H9 (cell line): Measurements from ENCODE around the gene IGF2BP3. TPM values are rescaled to one million over a fixed set of nuclear protein-coding genes. Genes with fewer than 3 reads are reported as not detected.
A peak's percentile ranks its signal among the peaks of the same experiment; 100 is the strongest.

Source experiments
- DNase-seq: peaks from one replicate; pipeline ENCODE4 v3.0.0-alpha.2; 2017
- H2AFZ ChIP-seq: one replicate; pipeline ENCODE4 v1.6.1; 2013; ENCODE audit warnings: mild to moderate bottlenecking, low read length, control low read depth, moderate library complexity
- H2AK5ac ChIP-seq: 2 replicates; pipeline ENCODE4 v1.6.1; 2013; ENCODE audit warnings: low read length, control low read depth, mixed read lengths; ENCODE audit not compliant: insufficient read length
- H2BK120ac ChIP-seq: one replicate; pipeline ENCODE4 v1.6.1; 2013; ENCODE audit warnings: low read depth, mild to moderate bottlenecking, low read length, control low read depth, inconsistent platforms; ENCODE audit not compliant: poor library complexity, severe bottlenecking
- H2BK12ac ChIP-seq: 2 replicates; pipeline ENCODE4 v1.6.1; 2013; ENCODE audit warnings: low read length, control low read depth, mixed read lengths, low read depth; ENCODE audit not compliant: insufficient read length
- H2BK15ac ChIP-seq: 2 replicates; pipeline ENCODE4 v1.6.1; 2013; ENCODE audit warnings: low read depth, low read length, control low read depth
- H2BK20ac ChIP-seq: one replicate; pipeline ENCODE4 v1.6.1; 2013; ENCODE audit warnings: low read depth, mild to moderate bottlenecking, low read length, control low read depth, inconsistent platforms; ENCODE audit not compliant: poor library complexity, severe bottlenecking
- H2BK5ac ChIP-seq: 2 replicates; pipeline ENCODE4 v1.6.1; 2013; ENCODE audit warnings: low read length, control low read depth, mixed read lengths; ENCODE audit not compliant: insufficient read length
- H3K14ac ChIP-seq: 2 replicates; pipeline ENCODE4 v1.6.1; 2013; ENCODE audit warnings: low read length, control low read depth; ENCODE audit not compliant: insufficient read depth
- H3K18ac ChIP-seq: 2 replicates; pipeline ENCODE4 v1.6.1; 2013; ENCODE audit warnings: low read depth, mild to moderate bottlenecking, mixed read lengths, low read length, control low read depth; ENCODE audit not compliant: insufficient read length
- H3K23ac ChIP-seq: 2 replicates; pipeline ENCODE4 v1.6.1; 2013; ENCODE audit warnings: low read length, control low read depth, mixed read lengths, low read depth; ENCODE audit not compliant: insufficient read length
- H3K23me2 ChIP-seq: 2 replicates; pipeline ENCODE4 v1.6.1; 2013; ENCODE audit warnings: low read depth, mild to moderate bottlenecking, mixed read lengths, low read length, control low read depth; ENCODE audit not compliant: insufficient read length, poor library complexity, severe bottlenecking
- H3K27ac ChIP-seq: 2 replicates; pipeline ENCODE4 v1.5.1; 2013; ENCODE audit warnings: low read length, control low read depth, mixed read lengths, low read depth; ENCODE audit not compliant: insufficient read length
- H3K27me3 ChIP-seq: 2 replicates; pipeline ENCODE4 v1.6.1; 2013; ENCODE audit warnings: low read length, control low read depth, inconsistent platforms; ENCODE audit not compliant: insufficient read depth
- H3K4ac ChIP-seq: 2 replicates; pipeline ENCODE4 v1.6.1; 2013; ENCODE audit warnings: low read depth, mild to moderate bottlenecking, control low read depth, inconsistent platforms, low read length, moderate library complexity
- H3K4me1 ChIP-seq: 2 replicates; pipeline ENCODE4 v1.6.1; 2013; ENCODE audit warnings: low read length, control low read depth, inconsistent platforms; ENCODE audit not compliant: insufficient read depth
- H3K4me2 ChIP-seq: 2 replicates; pipeline ENCODE4 v1.6.1; 2013; ENCODE audit warnings: low read length, control low read depth, mixed read lengths; ENCODE audit not compliant: insufficient read length, insufficient read depth
- H3K56ac ChIP-seq: 2 replicates; pipeline ENCODE4 v1.6.1; 2013; ENCODE audit warnings: low read depth, mild to moderate bottlenecking, mixed read lengths, low read length, control low read depth; ENCODE audit not compliant: insufficient read length
- H3K79me1 ChIP-seq: 2 replicates; pipeline ENCODE4 v1.6.1; 2013; ENCODE audit warnings: low read depth, mild to moderate bottlenecking, moderate library complexity, low read length, control low read depth, inconsistent platforms; ENCODE audit not compliant: insufficient read depth, poor library complexity, severe bottlenecking
- H3K79me2 ChIP-seq: 2 replicates; pipeline ENCODE4 v1.6.1; 2013; ENCODE audit warnings: low read length, control low read depth, inconsistent platforms; ENCODE audit not compliant: insufficient read depth
- H3K9ac ChIP-seq: 2 replicates; pipeline ENCODE4 v1.6.1; 2013; ENCODE audit warnings: low read length, control low read depth, mixed read lengths; ENCODE audit not compliant: insufficient read length; ENCODE audit errors: extremely low read depth
- H3K9me3 ChIP-seq: one replicate; pipeline ENCODE4 v1.6.1; 2013; ENCODE audit warnings: low read depth, low read length, inconsistent platforms; ENCODE audit not compliant: control insufficient read depth
- H3T11ph ChIP-seq: one replicate; pipeline ENCODE4 v1.6.1; 2013; ENCODE audit warnings: mild to moderate bottlenecking, low read length, control low read depth, inconsistent platforms
- H4K20me1 ChIP-seq: one replicate; pipeline ENCODE4 v1.6.1; 2013; ENCODE audit not compliant: control insufficient read depth, insufficient read length, insufficient read depth
- H4K5ac ChIP-seq: 2 replicates; pipeline ENCODE4 v1.6.1; 2013; ENCODE audit warnings: low read depth, mild to moderate bottlenecking, mixed read lengths, low read length, control low read depth; ENCODE audit not compliant: insufficient read length
- H4K8ac ChIP-seq: replicated peaks from 2 replicates; pipeline ENCODE4 v1.6.1; 2013; ENCODE audit warnings: low read length, control low read depth, mixed read lengths, low read depth; ENCODE audit not compliant: insufficient read length
- H4K91ac ChIP-seq: 2 replicates; pipeline ENCODE4 v1.6.1; 2013; ENCODE audit warnings: low read depth, mild to moderate bottlenecking, moderate library complexity, mixed read lengths, low read length, control low read depth; ENCODE audit not compliant: insufficient read length
- H3K27ac Mint-ChIP-seq, 3 experiments: 2 replicates in 2 of 3; 3 replicates in 1 of 3; pipeline ENCODE4 v1.8.0; 2020 to 2021; ENCODE audit warnings: mixed read lengths in 3 of 3, mild to moderate bottlenecking in 1 of 3, moderate library complexity in 1 of 3
- H3K27me3 Mint-ChIP-seq: 2 replicates; pipeline ENCODE4 v1.8.0; 2021; ENCODE audit warnings: low read depth, mild to moderate bottlenecking, moderate library complexity, mixed read lengths
- H3K36me3 Mint-ChIP-seq, 3 experiments: 2 replicates in 2 of 3; 3 replicates in 1 of 3; pipeline ENCODE4 v1.8.0; 2020 to 2021; ENCODE audit warnings: low read depth in 3 of 3, mixed read lengths in 3 of 3; ENCODE audit not compliant: insufficient read depth in 1 of 3
- H3K4me1 Mint-ChIP-seq, 2 experiments: 2 replicates each; pipeline ENCODE4 v1.8.0; 2020; ENCODE audit warnings: mixed read lengths in 2 of 2
- H3K4me3 Mint-ChIP-seq, 2 experiments: 2 replicates in 1 of 2; 3 replicates in 1 of 2; pipeline ENCODE4 v1.8.0; 2020 to 2021; ENCODE audit warnings: mild to moderate bottlenecking in 2 of 2, mixed read lengths in 2 of 2, moderate library complexity in 1 of 2
- H3K9me3 Mint-ChIP-seq, 2 experiments: 2 replicates in 1 of 2; 3 replicates in 1 of 2; pipeline ENCODE4 v1.8.0; 2020; ENCODE audit warnings: mild to moderate bottlenecking in 2 of 2, mixed read lengths in 2 of 2, moderate library complexity in 1 of 2
- CTCF ChIP-seq: fragments of 200-600 bp; sonication (generic); conservative IDR thresholded peaks from 3 replicates; pipeline ENCODE4 v1.8.0; 2021; ENCODE audit warnings: antibody characterized with exemption, mild to moderate bottlenecking
- WGBS: extraction: QIAGEN DNeasy Blood & Tissue Kit; methylation state at CpG from one replicate; pipeline ENCODE4 v1.1.7; 2013; ENCODE audit warnings: missing lambda C conversion rate, low lambda C conversion rate, mixed read lengths; ENCODE audit not compliant: insufficient read length; ENCODE audit errors: extremely low coverage; 5-methylcytosine and 5-hydroxymethylcytosine counted together
- total RNA-seq: library from RNA; stranded (reverse); gene quantifications from 2 replicates; pipeline ENCODE4 v1.2.1, GENCODE V29; 2021

Gene IGF2BP3
- total RNA-seq, 1 experiment from 2014 or later = 197 TPM

GRCh38 chr7:23261843-23262452 is 208.3 kb downstream of the IGF2BP3 start:
- Histone ChIP-seq H3K79me1 (no peaks in the 10 kb centered on the region), H3K27me3 (no peaks in the 10 kb centered on the region), H2BK5ac (no peak overlapping the region), H2BK20ac (no peak overlapping the region), H4K5ac (no peak overlapping the region), H3K27ac (no peak overlapping the region), H3K79me2 (no peaks in the 10 kb centered on the region), H3K23me2 (no peaks in the 10 kb centered on the region), H3K23ac (no peak overlapping the region), H4K8ac (no peak overlapping the region), H3K18ac (no peak overlapping the region), H3K9me3 (no peaks in the 10 kb centered on the region), H4K91ac (no peak overlapping the region), H3K4me1 (no peaks in the 10 kb centered on the region), H3K56ac (no peak overlapping the region), H2AFZ (no peak overlapping the region), H3K14ac (no peak overlapping the region), H2BK15ac (no peak overlapping the region), H3T11ph (no peak overlapping the region), H3K4ac (no peak overlapping the region), H3K9ac (no peak overlapping the region), H2BK12ac (no peak overlapping the region), H4K20me1 (no peaks in the 10 kb centered on the region), H2AK5ac (no peak overlapping the region), H2BK120ac (no peak overlapping the region), H3K4me2 (no peak overlapping the region)
- no peak overlapping the region for H3K4me3 Mint-ChIP-seq
- no peaks in the 10 kb centered on the region for H3K9me3 Mint-ChIP-seq
- DNase-seq = peak; percentile 69
- H3K4me1 Mint-ChIP-seq = no peaks in the 10 kb centered on the region
- H3K36me3 Mint-ChIP-seq = no peaks in the 10 kb centered on the region
- H3K27me3 Mint-ChIP-seq = no peaks in the 10 kb centered on the region
- TF ChIP-seq CTCF = peak; percentile 94
- no CpG with 5 or more reads among the region's 7 CpGs for WGBS
- H3K27ac Mint-ChIP-seq = no peak overlapping the region
